GM08714 (cell line): ENCODE data around the gene DOC2B.
"Not testable (repeated sequence)": the region's sequence is repeated elsewhere in the genome, so short reads cannot be mapped to it uniquely, and the experiment has no call there.

Experiments used
- H3K4me3 ChIP-seq: fragments of 200-500 bp; sonication (Bioruptor generic); 2 replicates; pipeline ENCODE4 v1.5.1; 2014; ENCODE audit warnings: mild to moderate bottlenecking, low read length, inconsistent platforms
- ZNF274 ChIP-seq: IDR thresholded peaks from 2 replicates; pipeline ENCODE4 v1.6.1; 2012; ENCODE audit warnings: mild to moderate bottlenecking, low read depth, low read length

The DOC2B gene

DNA sequence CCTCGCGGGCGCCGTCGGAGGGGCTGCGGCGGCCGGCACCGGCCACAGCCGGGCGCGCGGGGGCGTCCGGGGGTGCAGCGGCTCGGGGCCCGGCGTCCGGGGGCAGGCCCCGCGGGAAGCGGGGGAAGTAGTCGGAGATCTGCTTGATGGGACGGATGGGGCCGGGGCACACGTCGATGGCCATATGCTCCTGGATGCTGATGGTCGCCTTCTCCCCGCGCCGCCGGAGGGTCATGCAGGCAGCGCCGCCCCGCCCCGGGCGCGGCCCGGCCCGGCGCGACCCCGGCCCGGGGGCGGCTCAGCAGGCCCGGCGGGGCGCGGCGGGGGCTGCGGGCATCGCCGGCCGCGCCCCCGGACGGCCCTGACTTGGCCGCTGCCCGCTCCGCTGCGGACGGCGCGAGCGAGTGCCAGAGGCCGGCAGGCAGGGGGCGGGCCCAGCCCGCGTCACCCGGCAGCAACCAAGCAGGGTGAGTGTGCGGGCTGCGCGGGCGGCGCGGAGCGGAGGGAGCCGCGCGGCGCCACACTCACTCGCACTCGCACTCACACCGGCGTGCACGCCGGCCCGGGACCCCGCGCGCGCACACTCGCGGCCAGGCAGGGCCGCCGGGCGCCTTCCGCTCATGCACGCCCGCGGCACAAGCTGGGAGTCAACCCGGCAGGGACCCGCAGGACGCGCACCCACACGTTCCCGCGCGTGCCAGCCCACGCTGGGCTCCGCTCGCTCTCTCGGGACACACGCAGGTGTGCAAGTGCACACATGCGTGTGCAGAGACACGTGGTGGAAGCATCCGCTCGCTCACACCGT lies at the start of gene DOC2B:
Gene DOC2B, minus strand, starts transcription at position 406 of the 805 bp plus-strand sequence. Its CDS starts 171 bp downstream, at position 235.
- no peak for TF ChIP-seq ZNF274
- no peak within 1 kb of the TSS for H3K4me3 ChIP-seq

- no peak for TF ChIP-seq ZNF274
- no peak overlapping the region for H3K4me3 ChIP-seq
Measured at GRCh38 chr17:230395-230770, 48.9 kb upstream of the DOC2B start.

DNA sequence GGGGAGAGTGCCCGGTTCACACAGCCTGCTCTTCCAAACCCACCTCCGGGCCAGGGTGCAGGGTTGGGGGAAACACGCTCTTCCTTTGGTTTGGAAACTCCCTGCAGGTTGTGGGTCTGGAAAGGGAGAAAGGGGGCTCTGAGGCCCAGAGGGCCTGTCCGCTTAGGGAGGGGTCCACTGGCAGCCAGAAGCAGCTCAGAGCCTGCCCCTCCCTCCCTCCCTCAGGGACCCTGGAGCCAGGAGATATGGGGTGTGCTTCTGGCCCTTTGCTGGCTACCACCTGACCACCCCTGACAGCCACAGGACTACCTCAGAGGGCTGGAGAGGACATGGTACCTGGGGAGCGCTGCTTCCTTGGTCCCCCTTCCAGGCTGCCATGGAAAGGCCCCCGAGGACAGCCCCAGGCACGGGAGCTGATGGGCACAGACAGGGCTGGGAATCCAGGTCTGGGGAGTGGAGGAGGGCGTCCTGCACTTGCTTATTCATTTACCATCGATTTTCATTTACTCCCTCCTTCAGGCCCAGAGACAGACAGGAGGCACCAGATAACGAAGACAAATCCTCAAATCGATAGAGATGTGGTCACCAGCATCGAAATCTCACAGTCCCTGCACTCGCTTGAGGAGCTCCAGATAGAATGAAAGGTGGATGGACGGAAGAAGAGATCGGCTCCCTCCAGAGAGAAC lies 48.4 kb upstream of the DOC2B start:
- no peak for TF ChIP-seq ZNF274

DNA sequence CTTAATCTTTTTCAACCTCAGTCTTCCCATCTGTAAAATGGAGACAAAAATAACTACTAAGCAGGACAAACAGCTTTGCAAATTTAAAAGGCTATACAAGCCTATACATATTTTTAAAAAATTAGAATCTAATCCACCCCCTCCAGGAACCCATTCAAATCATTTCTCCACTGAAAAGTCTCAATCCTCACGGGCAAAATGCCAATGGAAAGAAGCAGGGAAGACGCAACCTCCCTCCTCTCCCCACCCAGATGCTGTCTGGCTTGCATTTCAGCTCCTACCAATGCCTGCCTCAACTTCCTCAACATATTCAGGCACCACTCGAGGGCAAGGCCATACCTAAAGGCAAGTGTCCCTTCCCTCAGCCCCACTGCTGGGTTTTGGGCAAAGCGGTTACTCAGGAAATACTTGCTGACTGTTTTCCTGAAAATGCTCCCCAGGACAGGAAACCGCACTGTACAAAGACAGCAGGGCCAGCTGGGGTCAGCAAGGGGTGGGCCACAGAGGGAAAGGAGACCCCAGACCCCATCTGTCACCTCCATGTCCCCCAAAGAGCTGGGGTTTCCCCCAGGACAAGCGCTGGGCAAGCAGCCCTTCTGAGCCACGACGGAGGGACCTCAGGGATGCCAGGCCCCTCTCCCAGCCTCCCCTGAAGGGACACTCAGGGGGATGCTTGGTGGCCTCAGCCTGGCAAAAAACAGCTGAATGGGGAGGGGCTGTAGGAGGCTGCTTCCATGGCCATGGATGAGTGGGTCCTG lies 47.7 kb upstream of the DOC2B start:
- no peak for TF ChIP-seq ZNF274
- no peak overlapping the region for H3K4me3 ChIP-seq

More for the DNA sequence above, 48.4 kb upstream of the DOC2B start:
- H3K4me3 ChIP-seq = no peak overlapping the region

DNA sequence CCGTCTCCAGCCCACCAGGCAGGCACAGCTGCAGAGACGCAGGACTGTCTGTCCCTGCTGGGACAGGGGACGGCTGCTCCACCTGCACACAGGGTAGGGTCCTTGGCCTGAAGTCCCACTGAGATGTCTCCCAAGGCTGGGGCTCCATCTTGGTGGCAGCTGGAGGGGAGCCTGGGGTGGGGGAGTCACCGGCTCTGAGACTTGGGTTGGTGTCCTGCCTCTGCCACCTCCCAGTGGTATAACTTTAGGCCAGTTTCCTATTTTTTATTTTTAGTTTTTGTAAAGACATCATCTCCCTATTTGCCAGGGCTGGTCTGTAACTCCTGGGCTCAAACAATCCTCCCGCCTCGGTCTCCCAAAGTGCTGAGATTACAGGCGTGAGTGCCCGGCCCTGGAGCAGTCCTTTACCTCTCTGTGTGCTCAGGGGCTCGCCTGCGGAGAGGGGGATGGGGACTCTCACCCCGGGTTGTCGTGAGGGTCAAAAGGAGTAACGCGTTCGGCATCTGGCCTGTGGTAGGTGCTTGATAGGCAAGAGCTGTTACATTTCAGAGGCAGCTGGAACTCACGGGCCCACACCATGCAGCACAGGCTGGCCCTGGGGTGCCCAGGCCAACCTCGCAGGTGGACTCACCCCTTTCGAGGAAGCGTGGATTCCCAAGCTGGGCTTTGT lies 46.6 kb upstream of the DOC2B start:
- no peak for TF ChIP-seq ZNF274
- H3K4me3 ChIP-seq = no peak overlapping the region

GRCh38 chr17:227078-227945 lies 45.9 kb upstream of the DOC2B start:
- no peak for TF ChIP-seq ZNF274
- H3K4me3 ChIP-seq = no peak overlapping the region

- no peak for TF ChIP-seq ZNF274
- no peak overlapping the region for H3K4me3 ChIP-seq
Measured at GRCh38 chr17:226108-227077, 44.9 kb upstream of the DOC2B start.

DNA sequence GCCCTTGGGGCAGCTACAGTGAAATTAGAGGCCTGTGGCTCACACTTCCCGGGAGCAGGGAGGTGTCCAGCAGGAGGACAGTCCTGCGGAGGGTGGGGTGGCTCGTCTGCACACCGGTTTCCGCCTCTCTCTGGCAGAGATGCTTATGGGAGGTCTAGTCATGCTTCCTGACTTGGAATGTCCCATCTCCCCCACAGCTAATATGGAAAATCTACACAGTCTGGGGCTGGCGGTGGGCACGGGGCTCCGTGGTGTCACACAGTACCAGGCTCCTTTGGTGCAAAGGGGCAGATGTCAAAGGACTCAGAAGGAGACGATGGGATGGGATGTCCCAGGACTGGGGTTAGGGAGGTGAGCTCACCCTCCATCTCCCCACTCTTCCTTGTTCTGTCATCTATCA lies 44.1 kb upstream of the DOC2B start:
- no peak overlapping the region for H3K4me3 ChIP-seq
- no peak for TF ChIP-seq ZNF274

GRCh38 chr17:224576-224975 lies 43.1 kb upstream of the DOC2B start:
- not testable (repeated sequence) for H3K4me3 ChIP-seq

- no peak for TF ChIP-seq ZNF274
- H3K4me3 ChIP-seq = no peak overlapping the region
Measured at GRCh38 chr17:223723-224471, 42.4 kb upstream of the DOC2B start.

GRCh38 chr17:222172-222571 lies 40.7 kb upstream of the DOC2B start:
- H3K4me3 ChIP-seq = no peak overlapping the region
- TF ChIP-seq ZNF274 = no peak

- no peak overlapping the region for H3K4me3 ChIP-seq
- TF ChIP-seq ZNF274 = no peak
Measured at GRCh38 chr17:219696-220095, 38.2 kb upstream of the DOC2B start.
